CD1c-positive myeloid dendritic cell (primary cell): ENCODE measurements around the gene ZEB1.

ENCODE experiments used
- DNase-seq: peaks from one replicate; pipeline ENCODE4 v3.0.0-alpha.2; 2016; ENCODE audit errors: extremely low spot score

ZEB1 gene

GRCh38 chr10:31318854-31319601 lies at the start of gene ZEB1:
Gene ZEB1, plus strand, starts transcription at chr10:31319216. Its CDS starts 19 bp downstream, at chr10:31319235.
- DNase-seq: peak; percentile 74

- no peak for DNase-seq
Measured at GRCh38 chr10:31270954-31271353, 48.1 kb upstream of the ZEB1 start.

GRCh38 chr10:31272841-31273240 lies 46.2 kb upstream of the ZEB1 start:
- DNase-seq: no peak

GRCh38 chr10:31273789-31274188 lies 45.2 kb upstream of the ZEB1 start:
- no peak for DNase-seq

GRCh38 chr10:31274310-31274709 lies 44.7 kb upstream of the ZEB1 start:
- no peak for DNase-seq

- no peak for DNase-seq
Measured at GRCh38 chr10:31278279-31278941, 40.6 kb upstream of the ZEB1 start.

- no peak for DNase-seq
Measured at GRCh38 chr10:31280972-31281371, 38.0 kb upstream of the ZEB1 start.

GRCh38 chr10:31288001-31288400 lies 31.0 kb upstream of the ZEB1 start:
- no peak for DNase-seq

- DNase-seq: no peak
Measured at GRCh38 chr10:31288962-31289361, 30.1 kb upstream of the ZEB1 start.

GRCh38 chr10:31290386-31290785 lies 28.6 kb upstream of the ZEB1 start:
- DNase-seq: no peak

- DNase-seq: no peak
Measured at GRCh38 chr10:31291123-31291522, 27.9 kb upstream of the ZEB1 start.

- DNase-seq: no peak
Measured at GRCh38 chr10:31294558-31294957, 24.5 kb upstream of the ZEB1 start.

- no peak for DNase-seq
Measured at GRCh38 chr10:31296754-31297153, 22.3 kb upstream of the ZEB1 start.

- DNase-seq: no peak
Measured at GRCh38 chr10:31299119-31299518, 19.9 kb upstream of the ZEB1 start.

- DNase-seq: no peak
Measured at GRCh38 chr10:31303212-31303611, 15.8 kb upstream of the ZEB1 start.

- DNase-seq: no peak
Measured at GRCh38 chr10:31304291-31304970, 14.6 kb upstream of the ZEB1 start.

- no peak for DNase-seq
Measured at GRCh38 chr10:31313396-31313795, 5.6 kb upstream of the ZEB1 start.

- DNase-seq: no peak
Measured at GRCh38 chr10:31314256-31315150, 4.5 kb upstream of the ZEB1 start.

- no peak for DNase-seq
Measured at GRCh38 chr10:31315453-31315852, 3.6 kb upstream of the ZEB1 start.

- DNase-seq: no peak
Measured at GRCh38 chr10:31317171-31317570, 1.8 kb upstream of the ZEB1 start.

GRCh38 chr10:31317652-31318381 lies 1.2 kb upstream of the ZEB1 start:
- no peak for DNase-seq
